Endodermal cell (in vitro differentiated cells): Measurements from ENCODE around the gene SGCD. TPM values are rescaled to one million over a fixed set of nuclear protein-coding genes. Genes with fewer than 3 reads are reported as not detected.

ENCODE experiments used
- DNase-seq: peaks from one replicate; pipeline ENCODE4 v3.0.0-alpha.2; 2017
- H3K27ac ChIP-seq: 2 replicates; pipeline ENCODE4 v1.5.1; 2013; ENCODE audit warnings: mild to moderate bottlenecking, low read depth, low read length, moderate library complexity
- H3K27me3 ChIP-seq: 2 replicates; pipeline ENCODE4 v1.6.1; 2013; ENCODE audit warnings: mild to moderate bottlenecking, low read length, moderate library complexity; ENCODE audit not compliant: insufficient read depth, control insufficient read depth, poor library complexity, severe bottlenecking
- H3K36me3 ChIP-seq: 2 replicates; pipeline ENCODE4 v1.7.0; 2013; ENCODE audit warnings: mild to moderate bottlenecking, low read length, moderate library complexity; ENCODE audit not compliant: control insufficient read depth, insufficient read depth
- H3K4me1 ChIP-seq: one replicate; pipeline ENCODE4 v1.7.0; 2013; ENCODE audit warnings: low read length; ENCODE audit not compliant: control insufficient read depth, insufficient read depth
- H3K4me3 ChIP-seq: 2 replicates; pipeline ENCODE4 v1.5.1; 2013; ENCODE audit warnings: mild to moderate bottlenecking, low read length, moderate library complexity
- H3K9ac ChIP-seq: 2 replicates; pipeline ENCODE4 v1.6.1; 2013; ENCODE audit warnings: mild to moderate bottlenecking, low read length, moderate library complexity; ENCODE audit not compliant: poor library complexity, severe bottlenecking; ENCODE audit errors: extremely low read depth
- H3K9me3 ChIP-seq: 2 replicates; pipeline ENCODE4 v1.6.1; 2013; ENCODE audit warnings: mild to moderate bottlenecking, low read length, moderate library complexity; ENCODE audit not compliant: control insufficient read depth
- H3K27ac Mint-ChIP-seq: 2 replicates; pipeline ENCODE4 v1.8.0; 2020; ENCODE audit warnings: mixed read lengths
- H3K27me3 Mint-ChIP-seq: 2 replicates; pipeline ENCODE4 v1.8.0; 2021; ENCODE audit warnings: mild to moderate bottlenecking, mixed read lengths; ENCODE audit not compliant: insufficient read depth
- H3K36me3 Mint-ChIP-seq: 2 replicates; pipeline ENCODE4 v1.8.0; 2020; ENCODE audit warnings: low read depth, mixed read lengths
- H3K4me1 Mint-ChIP-seq: 2 replicates; pipeline ENCODE4 v1.8.0; 2020; ENCODE audit warnings: mixed read lengths
- H3K4me3 Mint-ChIP-seq: 2 replicates; pipeline ENCODE4 v1.8.0; 2020; ENCODE audit warnings: mild to moderate bottlenecking, moderate library complexity, mixed read lengths
- H3K9me3 Mint-ChIP-seq: 2 replicates; pipeline ENCODE4 v1.8.0; 2020; ENCODE audit warnings: mild to moderate bottlenecking, mixed read lengths
- WGBS, 2 experiments: methylation state at CpG; one replicate each; pipeline versions ENCODE4 v1.1.5 to v1.1.7; 2013; ENCODE audit warnings: missing lambda C conversion rate in 2 of 2, mixed read lengths in 1 of 2; ENCODE audit not compliant: insufficient coverage in 1 of 2, insufficient read length in 1 of 2; 5-methylcytosine and 5-hydroxymethylcytosine counted together
- total RNA-seq, 2 donors: library from RNA; stranded (reverse); fragmentation: NEBNext Ultra II Directional in 1 of 2; extraction: Animal tissue kit (Norgen Biotek cat#: 25700) in 1 of 2; gene quantifications; 2 replicates in 1 of 2; 3 replicates in 1 of 2; pipeline ENCODE4 v1.2.1, GENCODE V29; 2021
- TF ChIP-seq, protein P1 (sequence below): fragments of 200-600 bp; sonication (generic); conservative IDR thresholded peaks from 2 replicates; pipeline ENCODE4 v1.5.0; 2021; ENCODE audit warnings: antibody characterized with exemption, mild to moderate bottlenecking

The SGCD gene
- total RNA-seq, 2 donors from 2014 or later = 0.04 to 0.42 TPM

DNA sequence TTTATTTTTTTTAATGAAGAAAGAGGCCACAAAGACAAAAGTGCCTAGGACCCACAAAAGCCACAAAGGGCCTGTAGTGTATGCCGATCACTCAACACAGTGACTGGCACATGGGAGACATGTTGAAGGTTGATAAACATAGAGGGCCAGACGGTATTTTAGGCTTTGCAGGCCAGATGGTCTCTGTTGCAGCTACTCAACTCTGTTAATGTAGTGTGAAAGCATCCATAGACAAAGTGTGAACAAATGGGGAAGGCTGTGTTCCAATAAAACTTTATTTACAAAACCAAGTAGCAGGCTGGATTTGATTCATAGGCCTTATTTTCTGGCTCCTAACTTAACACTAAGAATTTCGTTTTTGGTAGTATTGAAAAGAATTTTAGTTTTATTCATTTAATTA, 139.9 kb downstream of the SGCD start:
- TF ChIP-seq, protein P1, sequence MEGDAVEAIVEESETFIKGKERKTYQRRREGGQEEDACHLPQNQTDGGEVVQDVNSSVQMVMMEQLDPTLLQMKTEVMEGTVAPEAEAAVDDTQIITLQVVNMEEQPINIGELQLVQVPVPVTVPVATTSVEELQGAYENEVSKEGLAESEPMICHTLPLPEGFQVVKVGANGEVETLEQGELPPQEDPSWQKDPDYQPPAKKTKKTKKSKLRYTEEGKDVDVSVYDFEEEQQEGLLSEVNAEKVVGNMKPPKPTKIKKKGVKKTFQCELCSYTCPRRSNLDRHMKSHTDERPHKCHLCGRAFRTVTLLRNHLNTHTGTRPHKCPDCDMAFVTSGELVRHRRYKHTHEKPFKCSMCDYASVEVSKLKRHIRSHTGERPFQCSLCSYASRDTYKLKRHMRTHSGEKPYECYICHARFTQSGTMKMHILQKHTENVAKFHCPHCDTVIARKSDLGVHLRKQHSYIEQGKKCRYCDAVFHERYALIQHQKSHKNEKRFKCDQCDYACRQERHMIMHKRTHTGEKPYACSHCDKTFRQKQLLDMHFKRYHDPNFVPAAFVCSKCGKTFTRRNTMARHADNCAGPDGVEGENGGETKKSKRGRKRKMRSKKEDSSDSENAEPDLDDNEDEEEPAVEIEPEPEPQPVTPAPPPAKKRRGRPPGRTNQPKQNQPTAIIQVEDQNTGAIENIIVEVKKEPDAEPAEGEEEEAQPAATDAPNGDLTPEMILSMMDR = no peak
- Mint-ChIP-seq H3K27me3 (no peaks in the 10 kb centered on the region), H3K9me3 (no peaks in the 10 kb centered on the region), H3K4me1 (peaks cover under 1% of the 10 kb centered on the region), H3K27ac (no peak overlapping the region), H3K36me3 (no peaks in the 10 kb centered on the region), H3K4me3 (no peak overlapping the region)
- H3K27ac ChIP-seq = no peak overlapping the region
- no peak for DNase-seq
- no peaks in the 10 kb centered on the region for H3K9me3 ChIP-seq
- no peaks in the 10 kb centered on the region for H3K4me1 ChIP-seq
- H3K9ac ChIP-seq = no peak overlapping the region
- no peak overlapping the region for H3K4me3 ChIP-seq
- WGBS, 2 experiments = 85 to 90% methylated on average over 2 of the region's 3 CpGs
- H3K27me3 ChIP-seq = peaks cover 19% of the 10 kb centered on the region
- no peaks in the 10 kb centered on the region for H3K36me3 ChIP-seq

- WGBS, 2 experiments = 83 to 90% methylated on average over 3 of the region's 3 CpGs
- no peaks in the 10 kb centered on the region for H3K36me3 ChIP-seq
- TF ChIP-seq, protein P1 = no peak
- H3K27ac ChIP-seq = no peak overlapping the region
- no peak overlapping the region for H3K9ac ChIP-seq
- peaks cover 13% of the 10 kb centered on the region for H3K4me1 Mint-ChIP-seq
- H3K4me1 ChIP-seq = no peaks in the 10 kb centered on the region
- no peaks in the 10 kb centered on the region for H3K9me3 ChIP-seq
- H3K27me3 Mint-ChIP-seq = no peaks in the 10 kb centered on the region
- no peak overlapping the region for H3K27ac Mint-ChIP-seq
- no peaks in the 10 kb centered on the region for H3K9me3 Mint-ChIP-seq
- no peak overlapping the region for H3K4me3 Mint-ChIP-seq
- no peak overlapping the region for H3K4me3 ChIP-seq
- no peaks in the 10 kb centered on the region for H3K27me3 ChIP-seq
- H3K36me3 Mint-ChIP-seq = no peaks in the 10 kb centered on the region
- no peak for DNase-seq
Measured at GRCh38 chr5:156469636-156470035, 142.7 kb downstream of the SGCD start.

DNA sequence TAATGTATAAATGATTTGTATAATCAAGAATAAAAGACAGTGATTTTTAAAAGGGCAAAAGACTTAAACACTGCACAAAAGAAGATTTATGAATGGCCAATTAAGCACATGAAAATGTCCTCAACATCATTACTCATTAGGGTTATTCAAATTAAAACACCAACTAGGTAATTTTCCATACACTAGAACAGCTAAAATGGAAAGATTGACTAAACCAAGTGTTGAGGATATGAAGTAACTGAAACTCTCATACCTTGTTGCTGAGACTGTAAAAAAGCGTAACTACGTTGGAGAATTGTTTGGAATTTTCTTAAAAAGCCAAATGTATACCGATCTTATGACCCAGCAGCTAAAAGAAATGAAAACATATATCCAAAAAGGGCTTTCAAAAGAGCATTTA, 144.9 kb downstream of the SGCD start:
- Histone ChIP-seq H3K27me3 (no peaks in the 10 kb centered on the region), H3K36me3 (no peaks in the 10 kb centered on the region), H3K9me3 (no peaks in the 10 kb centered on the region), H3K4me3 (no peak overlapping the region), H3K9ac (no peak overlapping the region), H3K4me1 (peaks cover 10% of the 10 kb centered on the region), H3K27ac (no peak overlapping the region)
- DNase-seq = no peak
- WGBS, 2 experiments = 94% methylated on average over 3 of the region's 3 CpGs; no CpG with 5 or more reads in 1 of the 2 experiments
- TF ChIP-seq, protein P1 = no peak
- H3K4me1 Mint-ChIP-seq = peaks cover 34% of the 10 kb centered on the region
- no peaks in the 10 kb centered on the region for H3K9me3 Mint-ChIP-seq
- H3K27me3 Mint-ChIP-seq = no peaks in the 10 kb centered on the region
- no peak overlapping the region for H3K4me3 Mint-ChIP-seq
- no peaks in the 10 kb centered on the region for H3K36me3 Mint-ChIP-seq
- no peak overlapping the region for H3K27ac Mint-ChIP-seq
